HepG2 (cell line): ENCODE data around the gene SCO1. TPM values are rescaled to one million over a fixed set of nuclear protein-coding genes. Genes with fewer than 3 reads are reported as not detected.
A peak's percentile ranks its signal among the peaks of the same experiment; 100 is the strongest.

ENCODE experiments used
- AGO2 ChIP-seq: fragments of 200-400 bp; formaldehyde crosslinking; optimal IDR thresholded peaks from 2 replicates; pipeline ENCODE3; 2017; ENCODE audit warnings: mild to moderate bottlenecking, low read depth, low read length, moderate library complexity
- KLF12 ChIP-seq: sonication (generic); formaldehyde crosslinking; IDR thresholded peaks from 2 replicates; pipeline ENCODE4 v1.4.0; 2020; ENCODE audit warnings: missing genetic modification reagents, borderline replicate concordance
- NFIC ChIP-seq: IDR thresholded peaks from 2 replicates; pipeline ENCODE4 v1.6.1; 2012; ENCODE audit warnings: mild to moderate bottlenecking, low read length, inconsistent platforms
- PCBP2 ChIP-seq: fragments of 200-400 bp; formaldehyde crosslinking; optimal IDR thresholded peaks from 2 replicates; pipeline ENCODE3; 2018; ENCODE audit warnings: low read length, low read depth; ENCODE audit not compliant: poor library complexity, severe bottlenecking
- PTBP1 ChIP-seq: fragments of 200-400 bp; formaldehyde crosslinking; IDR thresholded peaks from 2 replicates; pipeline ENCODE4 v1.6.1; 2018; ENCODE audit warnings: low read length, low read depth; ENCODE audit not compliant: poor library complexity, severe bottlenecking
- SRSF1 ChIP-seq: fragments of 200-400 bp; formaldehyde crosslinking; optimal IDR thresholded peaks from 2 replicates; pipeline ENCODE3; 2017; ENCODE audit warnings: mild to moderate bottlenecking, low read depth, low read length, moderate library complexity
- TBP ChIP-seq: sonication (generic); formaldehyde crosslinking; IDR thresholded peaks from 2 replicates; pipeline ENCODE4 v1.5.0; 2020; ENCODE audit warnings: missing genetic modification reagents
- ZBTB38 ChIP-seq: sonication (generic); formaldehyde crosslinking; IDR thresholded peaks from 2 replicates; pipeline ENCODE4 v1.5.1; 2020; ENCODE audit warnings: mild to moderate bottlenecking, missing genetic modification reagents
- ZNF432 ChIP-seq: sonication (generic); formaldehyde crosslinking; IDR thresholded peaks from 2 replicates; pipeline ENCODE4 v1.5.0; 2020; ENCODE audit warnings: missing genetic modification reagents, mild to moderate bottlenecking, borderline replicate concordance
- ZNF614 ChIP-seq: IDR thresholded peaks from 2 replicates; pipeline ENCODE4 v1.6.1; 2018; ENCODE audit warnings: missing biosample characterization, missing genetic modification reagents, inconsistent platforms, borderline replicate concordance
- ZNF841 ChIP-seq: sonication (generic); formaldehyde crosslinking; IDR thresholded peaks from 2 replicates; pipeline ENCODE4 v1.8.1; 2023; ENCODE audit warnings: missing genetic modification reagents, borderline replicate concordance
- polyA plus RNA-seq, 8 experiments: library from polyadenylated mRNA; depleted of rRNA in 3 of 8; stranded (reverse) in 7 of 8; unstranded in 1 of 8; fragments of >200 nt; fragmentation: Illumina TruSeq in 4 of 8; extraction: Trizol in 4 of 8; gene quantifications; 2 replicates each; pipeline versions ENCODE4 v1.2.1 to v1.2.3, GENCODE V29; 2011 to 2016; ENCODE audit warnings: low read depth in 4 of 8, missing spikeins in 1 of 8, mixed read lengths in 1 of 8; ENCODE audit not compliant: insufficient read depth in 1 of 8
- total RNA-seq, 5 experiments: library from RNA; depleted of rRNA; stranded (reverse); fragments of >200 nt; fragmentation: Illumina TruSeq; extraction: Trizol; gene quantifications; 2 replicates each; pipeline ENCODE4 v1.2.3, GENCODE V29; 2016; ENCODE audit warnings: low read depth in 1 of 5
- TF ChIP-seq, protein P1 (sequence below), 2 experiments: sonication (generic) in 1 of 2; formaldehyde crosslinking in 1 of 2; IDR thresholded peaks; 2 replicates each; pipeline versions ENCODE4 v1.6.1 to v1.9.0; 2014 to 2022; ENCODE audit warnings: antibody characterized with exemption in 1 of 2, borderline replicate concordance in 1 of 2, inconsistent platforms in 1 of 2, low read depth in 1 of 2, missing genetic modification reagents in 1 of 2
- TF ChIP-seq, protein P2 (sequence below): sonication (generic); formaldehyde crosslinking; IDR thresholded peaks from 2 replicates; pipeline ENCODE4 v1.5.0; 2020; ENCODE audit warnings: missing genetic modification reagents
- TF ChIP-seq, protein P3 (sequence below): sonication (generic); formaldehyde crosslinking; IDR thresholded peaks from 2 replicates; pipeline ENCODE4 v1.5.0; 2020; ENCODE audit warnings: mild to moderate bottlenecking, missing genetic modification reagents
- TF ChIP-seq, protein P4 (sequence below): sonication (generic); formaldehyde crosslinking; IDR thresholded peaks from 2 replicates; pipeline ENCODE4 v1.5.0; 2020; ENCODE audit warnings: mild to moderate bottlenecking, low read depth, missing genetic modification reagents, borderline replicate concordance

Gene SCO1
- total and polyA plus RNA-seq, 2 of the 13 experiments (the other 11 are each of a cell fraction or from before 2014, with no cell fraction given) = 11.4 to 50.3 TPM

DNA sequence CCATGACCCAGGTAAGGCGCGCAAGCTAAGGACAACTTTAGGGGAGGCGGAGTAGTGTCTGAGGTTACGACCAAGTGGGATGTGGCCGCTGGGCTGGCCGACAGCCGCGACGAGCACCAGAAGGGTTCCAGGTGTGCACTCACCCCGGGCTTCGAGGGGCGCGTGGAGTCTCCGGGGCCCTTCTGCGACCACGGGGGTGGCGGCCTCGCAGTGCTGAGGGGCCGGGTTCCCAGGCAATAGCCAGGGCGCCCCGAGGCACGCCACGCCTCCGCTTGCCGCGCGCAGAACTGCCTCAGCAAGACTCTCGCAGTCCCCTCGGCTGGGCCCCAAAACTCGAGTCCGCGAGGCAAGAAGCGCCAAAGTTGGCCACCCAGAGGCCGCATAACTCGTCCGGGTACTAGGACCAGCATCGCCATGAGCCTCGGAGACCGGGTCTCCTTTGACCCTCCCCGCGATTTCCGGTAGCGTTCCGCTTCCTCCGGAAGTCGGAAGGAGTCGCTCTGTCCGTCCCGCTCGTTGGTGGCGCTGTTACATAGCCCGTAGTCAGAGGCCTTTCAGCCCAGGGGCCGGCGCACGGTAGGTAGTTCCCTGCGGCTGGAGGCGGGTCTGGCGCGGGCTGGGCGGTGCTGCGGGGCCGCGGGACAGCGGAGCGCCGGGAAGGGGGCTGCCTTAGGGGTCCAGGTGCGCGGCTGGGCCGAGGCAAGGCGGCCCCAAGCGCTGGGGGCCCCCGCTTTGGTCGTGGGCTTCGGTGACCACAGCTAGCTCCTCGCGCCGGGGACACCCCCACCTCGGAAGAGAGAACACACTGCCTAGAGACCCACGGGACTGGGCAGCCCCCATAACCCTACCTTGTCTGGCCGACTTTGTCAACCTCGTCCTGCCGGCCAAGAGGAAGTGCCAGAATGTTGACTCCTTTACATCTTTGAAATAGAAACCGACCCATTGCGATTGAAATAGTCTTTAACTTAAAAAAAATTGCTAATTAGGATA is at the start of gene SCO1, which contains the start of gene ADPRM (continued):
- TF ChIP-seq, protein P1, sequence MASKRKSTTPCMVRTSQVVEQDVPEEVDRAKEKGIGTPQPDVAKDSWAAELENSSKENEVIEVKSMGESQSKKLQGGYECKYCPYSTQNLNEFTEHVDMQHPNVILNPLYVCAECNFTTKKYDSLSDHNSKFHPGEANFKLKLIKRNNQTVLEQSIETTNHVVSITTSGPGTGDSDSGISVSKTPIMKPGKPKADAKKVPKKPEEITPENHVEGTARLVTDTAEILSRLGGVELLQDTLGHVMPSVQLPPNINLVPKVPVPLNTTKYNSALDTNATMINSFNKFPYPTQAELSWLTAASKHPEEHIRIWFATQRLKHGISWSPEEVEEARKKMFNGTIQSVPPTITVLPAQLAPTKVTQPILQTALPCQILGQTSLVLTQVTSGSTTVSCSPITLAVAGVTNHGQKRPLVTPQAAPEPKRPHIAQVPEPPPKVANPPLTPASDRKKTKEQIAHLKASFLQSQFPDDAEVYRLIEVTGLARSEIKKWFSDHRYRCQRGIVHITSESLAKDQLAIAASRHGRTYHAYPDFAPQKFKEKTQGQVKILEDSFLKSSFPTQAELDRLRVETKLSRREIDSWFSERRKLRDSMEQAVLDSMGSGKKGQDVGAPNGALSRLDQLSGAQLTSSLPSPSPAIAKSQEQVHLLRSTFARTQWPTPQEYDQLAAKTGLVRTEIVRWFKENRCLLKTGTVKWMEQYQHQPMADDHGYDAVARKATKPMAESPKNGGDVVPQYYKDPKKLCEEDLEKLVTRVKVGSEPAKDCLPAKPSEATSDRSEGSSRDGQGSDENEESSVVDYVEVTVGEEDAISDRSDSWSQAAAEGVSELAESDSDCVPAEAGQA (IDR thresholded peaks at IDR 0.05; ENCODE audit: low read depth) = peak; percentile 75; the same call in 1 of the 2 replicates
- TF ChIP-seq, protein P1 (CRISPR knock-in tag; IDR thresholded peaks at IDR 0.05; ENCODE audit: borderline replicate concordance) = peak; percentile 90; the same call in 1 of the 2 replicates
- TF ChIP-seq PTBP1 = no peak
- peak; percentile 61; the same call in 1 of the 2 replicates for TF ChIP-seq KLF12
- peak; percentile 85; the same call in 1 of the 2 replicates for TF ChIP-seq ZBTB38 (CRISPR knock-in tag)
- no peak for TF ChIP-seq ZNF841 (CRISPR knock-in tag)
- no peak for TF ChIP-seq ZNF432 (CRISPR knock-in tag)
- TF ChIP-seq TBP (CRISPR knock-in tag) = 0 out of 2 replicates have a peak, but pooled peaks have one; percentile 74
- TF ChIP-seq, protein P2, sequence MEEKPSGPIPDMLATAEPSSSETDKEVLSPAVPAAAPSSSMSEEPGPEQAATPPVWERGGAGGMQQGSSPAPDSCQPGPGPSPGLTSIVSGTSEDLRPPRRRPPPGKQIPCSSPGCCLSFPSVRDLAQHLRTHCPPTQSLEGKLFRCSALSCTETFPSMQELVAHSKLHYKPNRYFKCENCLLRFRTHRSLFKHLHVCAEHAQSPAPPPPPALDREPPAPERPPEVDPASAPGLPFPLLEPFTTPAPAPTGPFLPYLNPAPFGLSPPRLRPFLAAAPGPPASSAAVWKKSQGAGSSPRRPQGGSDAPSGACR (CRISPR knock-in tag) = peak; percentile 32
- TF ChIP-seq ZNF614 = no peak
- TF ChIP-seq, protein P3, sequence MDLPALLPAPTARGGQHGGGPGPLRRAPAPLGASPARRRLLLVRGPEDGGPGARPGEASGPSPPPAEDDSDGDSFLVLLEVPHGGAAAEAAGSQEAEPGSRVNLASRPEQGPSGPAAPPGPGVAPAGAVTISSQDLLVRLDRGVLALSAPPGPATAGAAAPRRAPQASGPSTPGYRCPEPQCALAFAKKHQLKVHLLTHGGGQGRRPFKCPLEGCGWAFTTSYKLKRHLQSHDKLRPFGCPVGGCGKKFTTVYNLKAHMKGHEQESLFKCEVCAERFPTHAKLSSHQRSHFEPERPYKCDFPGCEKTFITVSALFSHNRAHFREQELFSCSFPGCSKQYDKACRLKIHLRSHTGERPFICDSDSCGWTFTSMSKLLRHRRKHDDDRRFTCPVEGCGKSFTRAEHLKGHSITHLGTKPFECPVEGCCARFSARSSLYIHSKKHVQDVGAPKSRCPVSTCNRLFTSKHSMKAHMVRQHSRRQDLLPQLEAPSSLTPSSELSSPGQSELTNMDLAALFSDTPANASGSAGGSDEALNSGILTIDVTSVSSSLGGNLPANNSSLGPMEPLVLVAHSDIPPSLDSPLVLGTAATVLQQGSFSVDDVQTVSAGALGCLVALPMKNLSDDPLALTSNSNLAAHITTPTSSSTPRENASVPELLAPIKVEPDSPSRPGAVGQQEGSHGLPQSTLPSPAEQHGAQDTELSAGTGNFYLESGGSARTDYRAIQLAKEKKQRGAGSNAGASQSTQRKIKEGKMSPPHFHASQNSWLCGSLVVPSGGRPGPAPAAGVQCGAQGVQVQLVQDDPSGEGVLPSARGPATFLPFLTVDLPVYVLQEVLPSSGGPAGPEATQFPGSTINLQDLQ (CRISPR knock-in tag) = peak; percentile 80
- no peak for TF ChIP-seq SRSF1
- TF ChIP-seq, protein P4, sequence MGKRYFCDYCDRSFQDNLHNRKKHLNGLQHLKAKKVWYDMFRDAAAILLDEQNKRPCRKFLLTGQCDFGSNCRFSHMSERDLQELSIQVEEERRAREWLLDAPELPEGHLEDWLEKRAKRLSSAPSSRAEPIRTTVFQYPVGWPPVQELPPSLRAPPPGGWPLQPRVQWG (CRISPR knock-in tag) = no peak
- peak; percentile 52 for TF ChIP-seq AGO2
- no peak for TF ChIP-seq PCBP2
- TF ChIP-seq NFIC = no peak
